NCI-H345 (cell line): ENCODE measurements around the gene DERL3.

ENCODE experiments used
- DNase-seq: peaks from one replicate; lab custom pipeline; 2025; lab: John Stamatoyannopoulos, UW

The DERL3 gene

GRCh38 chr22:23801886-23802377, 36.9 kb downstream of the DERL3 start:
- DNase-seq, result no peak

GRCh38 chr22:23801238-23801821, 37.5 kb downstream of the DERL3 start:
- no peak for DNase-seq

GRCh38 chr22:23800297-23801237, 38.2 kb downstream of the DERL3 start:
- no peak for DNase-seq

GRCh38 chr22:23796461-23796860, 42.3 kb downstream of the DERL3 start:
- DNase-seq, result no peak

- DNase-seq, result no peak
Measured at GRCh38 chr22:23793326-23793725, 45.5 kb downstream of the DERL3 start.

- DNase-seq, result no peak
Measured at GRCh38 chr22:23791738-23792645, 46.8 kb downstream of the DERL3 start.

- DNase-seq, result no peak
Measured at GRCh38 chr22:23790819-23791737, 47.7 kb downstream of the DERL3 start.

GRCh38 chr22:23789638-23790037, 49.2 kb downstream of the DERL3 start:
- DNase-seq, result peak; percentile 48

- peak; percentile 71 for DNase-seq
Measured at GRCh38 chr22:23789121-23789520, 49.7 kb downstream of the DERL3 start.

- DNase-seq, result no peak
Measured at GRCh38 chr22:23787910-23788309, 50.9 kb downstream of the DERL3 start.

GRCh38 chr22:23787600-23787896, 51.3 kb downstream of the DERL3 start:
- DNase-seq, result no peak

GRCh38 chr22:23786752-23787599, 51.8 kb downstream of the DERL3 start, which contains the start of gene SMARCB1:
TSS of gene SMARCB1 (plus strand) at chr22:23786966. CDS start at chr22:23787170, 204 bp downstream.
- peak; percentile 93 for DNase-seq

GRCh38 chr22:23786261-23786710, 52.5 kb downstream of the DERL3 start:
- DNase-seq, result no peak
